Measurements from ENCODE around the gene ADPRHL1.
"Not testable (repeated sequence)": the region's sequence is repeated elsewhere in the genome, so short reads cannot be mapped to it uniquely, and the experiment has no call there.

The ADPRHL1 gene

GRCh38 chr13:113393563-113394338 lies 59.5 kb downstream of the ADPRHL1 start:
- H3K36me3 Mint-ChIP-seq = no peaks in the 10 kb centered on the region
- peak overlapping the region; percentile 64 for H3K27ac Mint-ChIP-seq
- H3K9me3 Mint-ChIP-seq = peaks cover 5% of the 10 kb centered on the region
- peaks cover 7% of the 10 kb centered on the region for H3K4me1 Mint-ChIP-seq
- peaks cover 26% of the 10 kb centered on the region for H3K27me3 Mint-ChIP-seq
- DNase-seq = peak; percentile 88
- CTCF ChIA-PET = interaction anchor here (0.9 to 2.7 kb wide), 4 partner anchors 96 to 455 kb away, joined by 3 to 13 read pairs (median 4); no protein-coding TSS in a partner anchor
- H3K4me3 Mint-ChIP-seq = peak overlapping the region; percentile 83

- H3K27ac Mint-ChIP-seq = peak overlapping the region; percentile 64
- DNase-seq = no peak
- no peaks in the 10 kb centered on the region for H3K36me3 Mint-ChIP-seq
- H3K27me3 Mint-ChIP-seq = peaks cover 26% of the 10 kb centered on the region
- CTCF ChIA-PET = interaction anchor here (1.5 kb wide), 1 partner anchor 95 kb away, joined by 3 read pairs; no protein-coding TSS in a partner anchor
- peaks cover 7% of the 10 kb centered on the region for H3K9me3 Mint-ChIP-seq
- H3K4me1 Mint-ChIP-seq = peaks cover 7% of the 10 kb centered on the region
- H3K4me3 Mint-ChIP-seq = peak overlapping the region; percentile 83
These were observed 60.1 kb downstream of the ADPRHL1 start for GRCh38 chr13:113393226-113393562.

GRCh38 chr13:113390874-113391497 lies 62.3 kb downstream of the ADPRHL1 start:
- Mint-ChIP-seq H3K4me3 (no peak overlapping the region), H3K9me3 (peaks cover 21% of the 10 kb centered on the region), H3K4me1 (peaks cover 13% of the 10 kb centered on the region), H3K27me3 (peaks cover 16% of the 10 kb centered on the region), H3K36me3 (peaks cover 3% of the 10 kb centered on the region), H3K27ac (no peak overlapping the region)
- no peak for DNase-seq
- CTCF ChIA-PET = interaction anchor here (0.6 to 1.0 kb wide), 3 partner anchors 116 to 497 kb away, joined by 3 to 4 read pairs (median 3); no protein-coding TSS in a partner anchor

- H3K4me3 Mint-ChIP-seq, H3K36me3 Mint-ChIP-seq, CTCF ChIA-PET, DNase-seq, H3K27ac Mint-ChIP-seq: not testable (repeated sequence)
- Mint-ChIP-seq H3K4me1 (peaks cover 24% of the 10 kb centered on the region), H3K9me3 (peaks cover 28% of the 10 kb centered on the region), H3K27me3 (peaks cover 14% of the 10 kb centered on the region)
These were observed 63.7 kb downstream of the ADPRHL1 start for GRCh38 chr13:113389586-113389985.

GRCh38 chr13:113387396-113387795 lies 65.9 kb downstream of the ADPRHL1 start:
- DNase-seq = no peak
- CTCF ChIA-PET = no interaction called here
- Mint-ChIP-seq H3K36me3 (peaks cover 10% of the 10 kb centered on the region), H3K27ac (no peak overlapping the region), H3K4me1 (peaks cover 19% of the 10 kb centered on the region), H3K4me3 (no peak overlapping the region), H3K9me3 (peaks cover 43% of the 10 kb centered on the region), H3K27me3 (peaks cover 18% of the 10 kb centered on the region)

GRCh38 chr13:113383089-113383488 lies 70.2 kb downstream of the ADPRHL1 start:
- peaks cover 39% of the 10 kb centered on the region for H3K9me3 Mint-ChIP-seq
- H3K4me3 Mint-ChIP-seq = no peak overlapping the region
- no peak for DNase-seq
- peaks cover 10% of the 10 kb centered on the region for H3K36me3 Mint-ChIP-seq
- peaks cover 12% of the 10 kb centered on the region for H3K27me3 Mint-ChIP-seq
- peaks cover 19% of the 10 kb centered on the region for H3K4me1 Mint-ChIP-seq
- H3K27ac Mint-ChIP-seq = no peak overlapping the region
- CTCF ChIA-PET = no interaction called here

- peaks cover 16% of the 10 kb centered on the region for H3K27me3 Mint-ChIP-seq
- H3K36me3 Mint-ChIP-seq, H3K4me3 Mint-ChIP-seq, DNase-seq, H3K27ac Mint-ChIP-seq, CTCF ChIA-PET: not testable (repeated sequence)
- peaks cover 39% of the 10 kb centered on the region for H3K9me3 Mint-ChIP-seq
- H3K4me1 Mint-ChIP-seq = peaks cover 19% of the 10 kb centered on the region
These were observed 70.7 kb downstream of the ADPRHL1 start for GRCh38 chr13:113382542-113382941.

- H3K27ac Mint-ChIP-seq = no peak overlapping the region
- peaks cover 13% of the 10 kb centered on the region for H3K9me3 Mint-ChIP-seq
- H3K36me3 Mint-ChIP-seq = no peaks in the 10 kb centered on the region
- H3K27me3 Mint-ChIP-seq = peaks cover 27% of the 10 kb centered on the region
- CTCF ChIA-PET = no interaction called here
- DNase-seq = no peak
- H3K4me1 Mint-ChIP-seq = no peaks in the 10 kb centered on the region
- no peak overlapping the region for H3K4me3 Mint-ChIP-seq
These were observed 74.5 kb downstream of the ADPRHL1 start for GRCh38 chr13:113378825-113379224.

GRCh38 chr13:113374511-113375175 lies 78.6 kb downstream of the ADPRHL1 start:
- H3K27me3 Mint-ChIP-seq = peaks cover 20% of the 10 kb centered on the region
- no peak for DNase-seq
- no peaks in the 10 kb centered on the region for H3K36me3 Mint-ChIP-seq
- H3K27ac Mint-ChIP-seq = no peak overlapping the region
- H3K4me1 Mint-ChIP-seq = no peaks in the 10 kb centered on the region
- peaks cover 2% of the 10 kb centered on the region for H3K9me3 Mint-ChIP-seq
- CTCF ChIA-PET = no interaction called here
- H3K4me3 Mint-ChIP-seq = no peak overlapping the region

GRCh38 chr13:113373811-113374485 lies 79.3 kb downstream of the ADPRHL1 start:
- Mint-ChIP-seq H3K27me3 (peaks cover 17% of the 10 kb centered on the region), H3K9me3 (peaks cover 2% of the 10 kb centered on the region), H3K27ac (no peak overlapping the region), H3K36me3 (no peaks in the 10 kb centered on the region), H3K4me3 (no peak overlapping the region), H3K4me1 (no peaks in the 10 kb centered on the region)
- no peak for DNase-seq
- CTCF ChIA-PET = no interaction called here

GRCh38 chr13:113371701-113372100 lies 81.6 kb downstream of the ADPRHL1 start:
- H3K9me3 Mint-ChIP-seq, CTCF ChIA-PET, H3K36me3 Mint-ChIP-seq: not testable (repeated sequence)

GRCh38 chr13:113371061-113371460 lies 82.2 kb downstream of the ADPRHL1 start:
- CTCF ChIA-PET = no interaction called here
- no peak for DNase-seq
- no peak overlapping the region for H3K27ac Mint-ChIP-seq
- no peak overlapping the region for H3K4me3 Mint-ChIP-seq
- H3K4me1 Mint-ChIP-seq = no peaks in the 10 kb centered on the region
- H3K36me3 Mint-ChIP-seq = no peaks in the 10 kb centered on the region
- peaks cover 2% of the 10 kb centered on the region for H3K9me3 Mint-ChIP-seq
- peaks cover 14% of the 10 kb centered on the region for H3K27me3 Mint-ChIP-seq

More at GRCh38 chr13:113371701-113372100, 81.6 kb downstream of the ADPRHL1 start:
- not testable (repeated sequence) for DNase-seq, H3K4me1 Mint-ChIP-seq, H3K27ac Mint-ChIP-seq, H3K4me3 Mint-ChIP-seq
- peaks cover 12% of the 10 kb centered on the region for H3K27me3 Mint-ChIP-seq

- no peak overlapping the region for H3K27ac Mint-ChIP-seq
- H3K4me3 Mint-ChIP-seq = no peak overlapping the region
- H3K36me3 Mint-ChIP-seq = no peaks in the 10 kb centered on the region
- peaks cover 2% of the 10 kb centered on the region for H3K9me3 Mint-ChIP-seq
- no peak for DNase-seq
- CTCF ChIA-PET = no interaction called here
- H3K27me3 Mint-ChIP-seq = peaks cover 21% of the 10 kb centered on the region
- peaks cover 2% of the 10 kb centered on the region for H3K4me1 Mint-ChIP-seq
These were observed 83.4 kb downstream of the ADPRHL1 start for GRCh38 chr13:113369881-113370280.

GRCh38 chr13:113369189-113369588 lies 84.1 kb downstream of the ADPRHL1 start:
- no peak for DNase-seq
- H3K9me3 Mint-ChIP-seq = peaks cover 2% of the 10 kb centered on the region

More at GRCh38 chr13:113369189-113369588, 84.1 kb downstream of the ADPRHL1 start:
- H3K36me3 Mint-ChIP-seq = no peaks in the 10 kb centered on the region
- peaks cover 23% of the 10 kb centered on the region for H3K27me3 Mint-ChIP-seq
- peaks cover 2% of the 10 kb centered on the region for H3K4me1 Mint-ChIP-seq
- no peak overlapping the region for H3K4me3 Mint-ChIP-seq
- CTCF ChIA-PET = no interaction called here
- no peak overlapping the region for H3K27ac Mint-ChIP-seq
